HG03108 (cell line): Measurements from ENCODE around the gene PKD1L1.
"Not testable (repeated sequence)": the region's sequence is repeated elsewhere in the genome, so short reads cannot be mapped to it uniquely, and the experiment has no call there.

Source experiments
- ATAC-seq: cut with Tn5 transposase; IDR thresholded peaks from one replicate; pipeline ENCODE4 v1.9.1; 2021; ENCODE audit warnings: moderate library complexity; ENCODE audit not compliant: unreplicated experiment

The PKD1L1 gene

GRCh38 chr7:47939425-47940036 lies 8.7 kb downstream of the PKD1L1 start:
- ATAC-seq: no peak

- no peak for ATAC-seq
Observed at GRCh38 chr7:47938574-47939165, 9.6 kb downstream of the PKD1L1 start.

- ATAC-seq: peak; percentile 62
Observed at GRCh38 chr7:47937711-47938573, 10.3 kb downstream of the PKD1L1 start.

GRCh38 chr7:47937065-47937687 lies 11.1 kb downstream of the PKD1L1 start:
- ATAC-seq: peak; percentile 92

- ATAC-seq: no peak
Observed at GRCh38 chr7:47936323-47936722, 11.9 kb downstream of the PKD1L1 start.

- ATAC-seq: no peak
Observed at GRCh38 chr7:47935336-47935735, 12.9 kb downstream of the PKD1L1 start.

GRCh38 chr7:47934831-47935230 lies 13.4 kb downstream of the PKD1L1 start:
- ATAC-seq: no peak

GRCh38 chr7:47933215-47933614 lies 15.1 kb downstream of the PKD1L1 start:
- no peak for ATAC-seq

GRCh38 chr7:47932466-47933037 lies 15.7 kb downstream of the PKD1L1 start:
- ATAC-seq: no peak

GRCh38 chr7:47932016-47932415 lies 16.2 kb downstream of the PKD1L1 start:
- ATAC-seq: no peak

GRCh38 chr7:47931005-47932004 lies 17.0 kb downstream of the PKD1L1 start:
- ATAC-seq: no peak

GRCh38 chr7:47924266-47924665 lies 24.0 kb downstream of the PKD1L1 start:
- ATAC-seq: no peak

- ATAC-seq: not testable (repeated sequence)
Observed at GRCh38 chr7:47923081-47923875, 25.0 kb downstream of the PKD1L1 start.

GRCh38 chr7:47916514-47916913 lies 31.8 kb downstream of the PKD1L1 start:
- ATAC-seq: not testable (repeated sequence)

- ATAC-seq: no peak
Observed at GRCh38 chr7:47915616-47915976, 32.7 kb downstream of the PKD1L1 start.

- ATAC-seq: no peak
Observed at GRCh38 chr7:47914717-47915615, 33.3 kb downstream of the PKD1L1 start.

- no peak for ATAC-seq
Observed at GRCh38 chr7:47912332-47912731, 35.9 kb downstream of the PKD1L1 start.

- no peak for ATAC-seq
Observed at GRCh38 chr7:47908720-47909119, 39.5 kb downstream of the PKD1L1 start.
